Measurements from ENCODE around the gene TMA7. TPM values are rescaled to one million over a fixed set of nuclear protein-coding genes. Genes with fewer than 3 reads are reported as not detected.

The TMA7 gene
- total RNA-seq, 2 experiments from 2014 or later = 250 to 313 TPM

DNA sequence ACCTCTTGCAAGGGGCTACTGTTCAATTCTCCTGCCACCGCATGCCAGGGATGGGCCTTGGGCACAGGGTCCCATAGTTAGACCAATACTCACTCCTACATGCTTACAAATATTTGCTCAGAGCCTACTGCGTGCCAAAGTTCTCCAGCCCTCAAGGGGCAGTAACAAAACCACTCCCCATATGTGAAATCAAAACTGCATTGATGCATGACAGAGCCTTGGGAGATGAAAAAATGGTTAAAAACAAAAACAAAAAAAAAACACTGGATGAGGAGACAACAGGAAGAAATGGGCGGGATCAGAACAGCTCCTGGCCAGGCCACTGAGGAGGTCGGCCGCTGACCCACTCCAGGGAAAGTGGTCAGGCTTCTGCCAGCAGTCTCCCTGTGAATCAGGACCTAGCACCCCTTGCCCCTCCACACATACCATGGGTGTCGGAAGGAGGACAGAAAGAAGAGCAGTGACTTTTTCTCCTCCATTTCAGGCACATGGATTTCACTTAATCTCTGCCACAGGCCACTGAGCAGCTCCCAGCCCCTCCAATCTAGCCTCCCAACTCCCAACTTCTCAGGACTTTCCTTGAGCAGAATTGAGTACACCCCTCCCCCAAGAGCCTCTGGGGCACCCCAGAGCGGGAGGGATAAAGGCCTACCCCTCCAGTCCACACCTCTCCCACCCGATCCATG, 13.0 kb upstream of the TMA7 start:
- ChIA-PET POLR2A (no interaction called here), CTCF (ENCODE audit: unreplicated experiment) (no interaction called here)
- Histone ChIP-seq H3K9me2 (ENCODE audit: insufficient read depth, low read length) (no peaks in the 10 kb centered on the region), H3K4me1 (ENCODE audit: insufficient read depth, low read length, poor library complexity, severe bottlenecking) (peaks cover 13% of the 10 kb centered on the region), H2AFZ (ENCODE audit: low read length) (no peak overlapping the region), H3K36me3 (ENCODE audit: insufficient read depth, low read length) (peaks cover 9% of the 10 kb centered on the region; the same call in 1 of the 2 replicates), H3K4me3 (ENCODE audit: low read depth, low read length, poor library complexity, severe bottlenecking) (no peak overlapping the region), H3K4me2 (ENCODE audit: low read length) (no peak overlapping the region), H3K79me2 (ENCODE audit: insufficient read depth, low read depth, low read length) (no peaks in the 10 kb centered on the region), H3K9me3 (ENCODE audit: low read length) (no peaks in the 10 kb centered on the region), H3K27ac (ENCODE audit: low read depth, low read length, poor library complexity, severe bottlenecking) (no peak overlapping the region), H4K20me1 (ENCODE audit: insufficient read depth, low read length) (no peaks in the 10 kb centered on the region)
- TF ChIP-seq, protein P1, sequence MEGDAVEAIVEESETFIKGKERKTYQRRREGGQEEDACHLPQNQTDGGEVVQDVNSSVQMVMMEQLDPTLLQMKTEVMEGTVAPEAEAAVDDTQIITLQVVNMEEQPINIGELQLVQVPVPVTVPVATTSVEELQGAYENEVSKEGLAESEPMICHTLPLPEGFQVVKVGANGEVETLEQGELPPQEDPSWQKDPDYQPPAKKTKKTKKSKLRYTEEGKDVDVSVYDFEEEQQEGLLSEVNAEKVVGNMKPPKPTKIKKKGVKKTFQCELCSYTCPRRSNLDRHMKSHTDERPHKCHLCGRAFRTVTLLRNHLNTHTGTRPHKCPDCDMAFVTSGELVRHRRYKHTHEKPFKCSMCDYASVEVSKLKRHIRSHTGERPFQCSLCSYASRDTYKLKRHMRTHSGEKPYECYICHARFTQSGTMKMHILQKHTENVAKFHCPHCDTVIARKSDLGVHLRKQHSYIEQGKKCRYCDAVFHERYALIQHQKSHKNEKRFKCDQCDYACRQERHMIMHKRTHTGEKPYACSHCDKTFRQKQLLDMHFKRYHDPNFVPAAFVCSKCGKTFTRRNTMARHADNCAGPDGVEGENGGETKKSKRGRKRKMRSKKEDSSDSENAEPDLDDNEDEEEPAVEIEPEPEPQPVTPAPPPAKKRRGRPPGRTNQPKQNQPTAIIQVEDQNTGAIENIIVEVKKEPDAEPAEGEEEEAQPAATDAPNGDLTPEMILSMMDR (conservative IDR thresholded peaks at IDR 0.05; ENCODE audit: low read length) = no peak
- no peak for TF ChIP-seq EZH2phosphoT487 (IDR thresholded peaks at IDR 0.05; ENCODE audit: borderline replicate concordance, low read depth, low read length)
- no TSS peak for BruUV-seq (replicated peaks)
- intact Hi-C loops (cut with micrococcal nuclease; ENCODE audit: unreplicated experiment) = no loop called here
- DNase-seq (ENCODE audit: low spot score) = no peak

DNA sequence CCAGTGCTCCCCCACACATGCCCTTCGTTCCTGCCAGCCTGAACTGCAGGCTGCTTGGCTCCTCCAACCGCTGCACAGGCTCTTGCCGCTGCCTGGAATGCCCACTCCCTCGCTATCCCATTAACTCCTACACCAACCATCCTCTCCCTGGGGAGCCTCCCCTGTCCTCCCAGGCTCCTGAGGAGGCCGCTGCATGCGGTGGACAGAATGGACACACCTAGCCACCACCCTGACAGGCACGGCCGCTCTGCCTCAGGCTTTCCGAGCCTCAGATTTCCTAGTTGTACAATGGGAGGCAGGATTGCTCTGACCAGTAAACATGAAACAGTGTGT, 12.5 kb upstream of the TMA7 start:
- TF ChIP-seq, protein P1 (conservative IDR thresholded peaks at IDR 0.05; ENCODE audit: low read length) = no peak
- TF ChIP-seq EZH2phosphoT487 (IDR thresholded peaks at IDR 0.05; ENCODE audit: borderline replicate concordance, low read depth, low read length) = no peak
- Histone ChIP-seq H3K9me2 (ENCODE audit: insufficient read depth, low read length) (no peaks in the 10 kb centered on the region), H3K4me1 (ENCODE audit: insufficient read depth, low read length, poor library complexity, severe bottlenecking) (peaks cover 13% of the 10 kb centered on the region), H2AFZ (ENCODE audit: low read length) (no peak overlapping the region), H3K27ac (ENCODE audit: low read depth, low read length, poor library complexity, severe bottlenecking) (no peak overlapping the region), H3K9me3 (ENCODE audit: low read length) (no peaks in the 10 kb centered on the region), H3K4me2 (ENCODE audit: low read length) (no peak overlapping the region), H3K79me2 (ENCODE audit: insufficient read depth, low read depth, low read length) (no peaks in the 10 kb centered on the region), H3K4me3 (ENCODE audit: low read depth, low read length, poor library complexity, severe bottlenecking) (no peak overlapping the region), H4K20me1 (ENCODE audit: insufficient read depth, low read length) (no peaks in the 10 kb centered on the region), H3K36me3 (ENCODE audit: insufficient read depth, low read length) (peaks cover 15% of the 10 kb centered on the region; the same call in 1 of the 2 replicates)
- POLR2A ChIA-PET = no interaction called here
- intact Hi-C loops (cut with micrococcal nuclease; ENCODE audit: unreplicated experiment) = no loop called here
- BruUV-seq (replicated peaks) = no TSS peak
- no peak for DNase-seq (ENCODE audit: low spot score)
- CTCF ChIA-PET (ENCODE audit: unreplicated experiment) = no interaction called here

DNA sequence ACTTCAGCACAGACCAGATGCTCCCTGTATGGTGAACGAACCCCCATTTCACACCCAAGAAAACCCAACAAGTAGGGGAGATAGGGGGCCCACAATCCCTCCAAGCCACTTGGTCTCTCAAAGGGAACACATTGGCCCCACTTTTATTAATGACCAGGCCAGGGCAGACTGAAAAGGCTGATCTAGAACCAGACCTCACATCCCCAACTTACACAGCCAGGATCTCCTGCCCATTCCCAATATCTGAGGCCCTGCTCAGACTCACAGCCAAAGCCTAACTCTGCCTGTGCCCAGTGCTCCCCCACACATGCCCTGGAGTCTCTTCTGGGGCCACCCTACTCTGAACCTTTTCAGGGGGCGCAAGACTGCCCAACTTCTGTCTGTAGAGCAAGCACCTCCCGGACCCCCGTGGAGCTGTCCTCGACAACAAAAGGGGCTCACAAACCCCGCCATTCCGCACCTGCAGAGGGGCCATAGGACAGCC, 11.9 kb upstream of the TMA7 start:
- no peak for TF ChIP-seq EZH2phosphoT487 (IDR thresholded peaks at IDR 0.05; ENCODE audit: borderline replicate concordance, low read depth, low read length)
- TF ChIP-seq, protein P1 (conservative IDR thresholded peaks at IDR 0.05; ENCODE audit: low read length) = no peak
- no peak overlapping the region for H3K27ac ChIP-seq (ENCODE audit: low read depth, low read length, poor library complexity, severe bottlenecking)
- CTCF ChIA-PET (ENCODE audit: unreplicated experiment) = no interaction called here
- H3K36me3 ChIP-seq (ENCODE audit: insufficient read depth, low read length) = peaks cover 20% of the 10 kb centered on the region; the same call in 1 of the 2 replicates
- H3K79me2 ChIP-seq (ENCODE audit: insufficient read depth, low read depth, low read length) = no peaks in the 10 kb centered on the region
- no peaks in the 10 kb centered on the region for H3K9me2 ChIP-seq (ENCODE audit: insufficient read depth, low read length)
- intact Hi-C loops (cut with micrococcal nuclease; ENCODE audit: unreplicated experiment) = no loop called here
- H3K4me3 ChIP-seq (ENCODE audit: low read depth, low read length, poor library complexity, severe bottlenecking) = no peak overlapping the region
- no peaks in the 10 kb centered on the region for H3K9me3 ChIP-seq (ENCODE audit: low read length)
- no peak overlapping the region for H2AFZ ChIP-seq (ENCODE audit: low read length)
- no peaks in the 10 kb centered on the region for H4K20me1 ChIP-seq (ENCODE audit: insufficient read depth, low read length)
- DNase-seq (ENCODE audit: low spot score) = no peak
- H3K4me2 ChIP-seq (ENCODE audit: low read length) = no peak overlapping the region
- no TSS peak for BruUV-seq (replicated peaks)
- POLR2A ChIA-PET = no interaction called here
- H3K4me1 ChIP-seq (ENCODE audit: insufficient read depth, low read length, poor library complexity, severe bottlenecking) = peaks cover 13% of the 10 kb centered on the region
